Activated CD4-positive, alpha-beta memory T cell treated with anti-CD3 and anti-CD28 coated beads, Interleukin-2, amount 10 ng/mL, durations not matched to agents 7 days and 5 days (primary cell): ENCODE measurements around the gene AP1M2. TPM values are rescaled to one million over a fixed set of nuclear protein-coding genes. Genes with fewer than 3 reads are reported as not detected.

Source experiments
- CTCF ChIA-PET: fragments of 350-600 bp; sonication (Branson Sonifier 250); formaldehyde crosslinking; loops from one replicate; lab custom pipeline; 2021; ENCODE audit warnings: antibody characterized with exemption, inconsistent platforms; lab: Charles Lee
- POLR2A ChIA-PET: fragments of 350-600 bp; sonication (Branson Sonifier 250); formaldehyde crosslinking; loops from one replicate; lab custom pipeline; 2021; ENCODE audit warnings: antibody characterized with exemption; lab: Charles Lee
- DNase-seq: peaks from one replicate; pipeline ENCODE4 v3.0.0-alpha.2; 2020
- H3K27ac Mint-ChIP-seq: one replicate; pipeline ENCODE4 v1.8.0; 2021; ENCODE audit warnings: mild to moderate bottlenecking, mixed read lengths
- H3K27me3 Mint-ChIP-seq: one replicate; pipeline ENCODE4 v1.8.0; 2021; ENCODE audit warnings: mixed read lengths
- H3K36me3 Mint-ChIP-seq: one replicate; pipeline ENCODE4 v1.8.0; 2021; ENCODE audit warnings: low read depth, mixed read lengths
- H3K4me1 Mint-ChIP-seq: one replicate; pipeline ENCODE4 v1.8.0; 2021; ENCODE audit warnings: mixed read lengths
- H3K4me3 Mint-ChIP-seq: one replicate; pipeline ENCODE4 v1.8.0; 2021; ENCODE audit warnings: mild to moderate bottlenecking, mixed read lengths
- H3K9me3 Mint-ChIP-seq: one replicate; pipeline ENCODE4 v1.8.0; 2021; ENCODE audit warnings: mixed read lengths
- total RNA-seq, 2 experiments: library from RNA; stranded (reverse); gene quantifications; one replicate each; pipeline ENCODE4 v1.2.3, GENCODE V29; 2021

The AP1M2 gene
- not detected for total RNA-seq

- Mint-ChIP-seq H3K27me3 (peaks cover 21% of the 10 kb centered on the region), H3K9me3 (no peaks in the 10 kb centered on the region), H3K36me3 (peaks cover 6% of the 10 kb centered on the region), H3K4me1 (peaks cover 22% of the 10 kb centered on the region), H3K4me3 (no peak within 1 kb of the TSS), H3K27ac (no peak within 1 kb of the TSS)
- DNase-seq = no peak
- CTCF ChIA-PET = no interaction called here
- POLR2A ChIA-PET = no interaction called here
These were observed at the start of gene AP1M2 for GRCh38 chr19:10587022-10587838. TSS of gene AP1M2 (minus strand) at chr19:10587312. CDS start at chr19:10587231, 81 bp downstream.

- Mint-ChIP-seq H3K27me3 (no peaks in the 10 kb centered on the region), H3K4me1 (peaks cover 11% of the 10 kb centered on the region), H3K27ac (peak overlapping the region; percentile 34), H3K9me3 (no peaks in the 10 kb centered on the region), H3K36me3 (peaks cover 61% of the 10 kb centered on the region), H3K4me3 (no peak overlapping the region)
- DNase-seq = no peak
- CTCF ChIA-PET = interaction anchor here (1.1 kb wide), 1 partner anchor 55 kb away, joined by 3 read pairs; no protein-coding TSS in a partner anchor
- POLR2A ChIA-PET = no interaction called here
These were observed 49.3 kb upstream of the AP1M2 start for GRCh38 chr19:10636304-10636972.

GRCh38 chr19:10634963-10635362, 47.9 kb upstream of the AP1M2 start:
- no peak for DNase-seq
- Mint-ChIP-seq H3K36me3 (peaks cover 67% of the 10 kb centered on the region), H3K4me1 (peaks cover 11% of the 10 kb centered on the region), H3K27ac (no peak overlapping the region), H3K27me3 (no peaks in the 10 kb centered on the region), H3K9me3 (no peaks in the 10 kb centered on the region), H3K4me3 (no peak overlapping the region)
- CTCF ChIA-PET = interaction anchor here (2.2 to 2.5 kb wide), 2 partner anchors 10 to 54 kb away, joined by 5 to 7 read pairs; no protein-coding TSS in a partner anchor
- POLR2A ChIA-PET = interaction anchor here (1.0 kb wide), 1 partner anchor 13 kb away, joined by 3 read pairs; no protein-coding TSS in a partner anchor

- Mint-ChIP-seq H3K4me3 (no peak overlapping the region), H3K36me3 (peaks cover 64% of the 10 kb centered on the region), H3K27ac (no peak overlapping the region), H3K4me1 (peaks cover 11% of the 10 kb centered on the region), H3K27me3 (no peaks in the 10 kb centered on the region), H3K9me3 (no peaks in the 10 kb centered on the region)
- ChIA-PET POLR2A (interaction anchor here (1.4 kb wide), 1 partner anchor 19 kb away, joined by 6 read pairs; no protein-coding TSS in a partner anchor), CTCF (interaction anchor here (2.2 to 2.5 kb wide), 2 partner anchors 10 to 53 kb away, joined by 5 to 7 read pairs; no protein-coding TSS in a partner anchor)
- no peak for DNase-seq
These were observed 47.3 kb upstream of the AP1M2 start for GRCh38 chr19:10634430-10634829.

GRCh38 chr19:10631874-10632273, 44.8 kb upstream of the AP1M2 start:
- DNase-seq = no peak
- Mint-ChIP-seq H3K36me3 (peaks cover 58% of the 10 kb centered on the region), H3K9me3 (no peaks in the 10 kb centered on the region), H3K27me3 (no peaks in the 10 kb centered on the region), H3K27ac (no peak overlapping the region), H3K4me3 (no peak overlapping the region), H3K4me1 (peaks cover 3% of the 10 kb centered on the region)
- CTCF ChIA-PET = no interaction called here
- POLR2A ChIA-PET = no interaction called here

GRCh38 chr19:10625762-10626138, 38.6 kb upstream of the AP1M2 start:
- POLR2A ChIA-PET = interaction anchor here (0.6 to 0.8 kb wide), 2 partner anchors 9 to 24 kb away, joined by 3 read pairs; no protein-coding TSS in a partner anchor
- DNase-seq = no peak
- H3K9me3 Mint-ChIP-seq = no peaks in the 10 kb centered on the region
- CTCF ChIA-PET = interaction anchor here (2.2 kb wide), 1 partner anchor 44 kb away, joined by 7 read pairs; no protein-coding TSS in a partner anchor
- H3K27me3 Mint-ChIP-seq = no peaks in the 10 kb centered on the region
- peaks cover 28% of the 10 kb centered on the region for H3K36me3 Mint-ChIP-seq
- no peak overlapping the region for H3K27ac Mint-ChIP-seq
- peaks cover 40% of the 10 kb centered on the region for H3K4me1 Mint-ChIP-seq
- no peak overlapping the region for H3K4me3 Mint-ChIP-seq

GRCh38 chr19:10625003-10625761, 38.1 kb upstream of the AP1M2 start, which contains the start of gene SLC44A2:
TSS of gene SLC44A2 (plus strand) at chr19:10625553. CDS start at chr19:10625634, 81 bp downstream.
- H3K36me3 Mint-ChIP-seq = peaks cover 34% of the 10 kb centered on the region
- ChIA-PET POLR2A (interaction anchor here (0.8 to 4.7 kb wide), 2 partner anchors 13 to 22 kb away, joined by 5 to 34 read pairs; no protein-coding TSS in a partner anchor), CTCF (interaction anchor here (1.8 kb wide), 1 partner anchor 44 kb away, joined by 9 read pairs; no protein-coding TSS in a partner anchor)
- no peak for DNase-seq
- H3K27me3 Mint-ChIP-seq = no peaks in the 10 kb centered on the region
- H3K4me3 Mint-ChIP-seq = no peak within 1 kb of the TSS
- H3K9me3 Mint-ChIP-seq = no peaks in the 10 kb centered on the region
- H3K27ac Mint-ChIP-seq = peak within 1 kb of the TSS; percentile 84
- H3K4me1 Mint-ChIP-seq = peaks cover 44% of the 10 kb centered on the region

- peaks cover 44% of the 10 kb centered on the region for H3K4me1 Mint-ChIP-seq
- CTCF ChIA-PET = interaction anchor here (1.8 kb wide), 1 partner anchor 43 kb away, joined by 9 read pairs; no protein-coding TSS in a partner anchor
- H3K27ac Mint-ChIP-seq = peak overlapping the region; percentile 84
- peak; percentile 65 for DNase-seq
- H3K9me3 Mint-ChIP-seq = no peaks in the 10 kb centered on the region
- H3K4me3 Mint-ChIP-seq = no peak overlapping the region
- POLR2A ChIA-PET = interaction anchor here (0.8 to 4.7 kb wide), 2 partner anchors 13 to 21 kb away, joined by 5 to 34 read pairs; no protein-coding TSS in a partner anchor
- H3K27me3 Mint-ChIP-seq = no peaks in the 10 kb centered on the region
- H3K36me3 Mint-ChIP-seq = peaks cover 32% of the 10 kb centered on the region
These were observed 37.5 kb upstream of the AP1M2 start for GRCh38 chr19:10624585-10624984.

- no peak for DNase-seq
- no peaks in the 10 kb centered on the region for H3K9me3 Mint-ChIP-seq
- H3K27me3 Mint-ChIP-seq = no peaks in the 10 kb centered on the region
- peaks cover 50% of the 10 kb centered on the region for H3K4me1 Mint-ChIP-seq
- H3K36me3 Mint-ChIP-seq = peaks cover 24% of the 10 kb centered on the region
- H3K4me3 Mint-ChIP-seq = no peak overlapping the region
- peak overlapping the region; percentile 13 for H3K27ac Mint-ChIP-seq
- ChIA-PET POLR2A (interaction anchor here (0.9 to 4.7 kb wide), 6 partner anchors 10 to 41 kb away, joined by 3 to 34 read pairs (median 4); no protein-coding TSS in a partner anchor), CTCF (interaction anchor here (0.8 kb wide), 1 partner anchor 40 kb away, joined by 3 read pairs; no protein-coding TSS in a partner anchor)
These were observed 34.9 kb upstream of the AP1M2 start for GRCh38 chr19:10621966-10622365.

GRCh38 chr19:10620786-10621185, 33.7 kb upstream of the AP1M2 start:
- H3K27ac Mint-ChIP-seq = peak overlapping the region; percentile 49
- peaks cover 18% of the 10 kb centered on the region for H3K36me3 Mint-ChIP-seq
- CTCF ChIA-PET = interaction anchor here (2.8 kb wide), 1 partner anchor 40 kb away, joined by 17 read pairs; no protein-coding TSS in a partner anchor
- H3K27me3 Mint-ChIP-seq = no peaks in the 10 kb centered on the region
- POLR2A ChIA-PET = interaction anchor here (4.7 kb wide), 1 partner anchor 18 kb away, joined by 34 read pairs; no protein-coding TSS in a partner anchor
- H3K4me3 Mint-ChIP-seq = no peak overlapping the region
- no peaks in the 10 kb centered on the region for H3K9me3 Mint-ChIP-seq
- peaks cover 50% of the 10 kb centered on the region for H3K4me1 Mint-ChIP-seq
- no peak for DNase-seq

GRCh38 chr19:10618846-10619245, 31.7 kb upstream of the AP1M2 start:
- peaks cover 50% of the 10 kb centered on the region for H3K4me1 Mint-ChIP-seq
- H3K36me3 Mint-ChIP-seq = peaks cover 24% of the 10 kb centered on the region
- ChIA-PET CTCF (interaction anchor here (0.7 to 2.8 kb wide), 2 partner anchors 9 to 38 kb away, joined by 3 to 17 read pairs; no protein-coding TSS in a partner anchor), POLR2A (interaction anchor here (0.7 to 5.1 kb wide), 2 partner anchors 9 to 15 kb away, joined by 3 to 31 read pairs; no protein-coding TSS in a partner anchor)
- H3K4me3 Mint-ChIP-seq = no peak overlapping the region
- no peaks in the 10 kb centered on the region for H3K27me3 Mint-ChIP-seq
- H3K27ac Mint-ChIP-seq = no peak overlapping the region
- no peak for DNase-seq
- H3K9me3 Mint-ChIP-seq = no peaks in the 10 kb centered on the region
